SK-N-SH (cell line): ENCODE data around the gene IKZF2.

ENCODE experiments used
- EZH2phosphoT487 ChIP-seq: fragments of 200-600 bp; sonication (generic); IDR thresholded peaks from 2 replicates; pipeline ENCODE4 v1.6.1; 2017; ENCODE audit warnings: low read depth, mixed run types, mild to moderate bottlenecking, antibody characterized with exemption, moderate library complexity, borderline replicate concordance
- FOXJ3 ChIP-seq: sonication (generic); formaldehyde crosslinking; IDR thresholded peaks from 2 replicates; pipeline ENCODE4 v1.5.1; 2020; ENCODE audit warnings: mild to moderate bottlenecking, missing genetic modification reagents
- FOXM1 ChIP-seq: IDR thresholded peaks from 2 replicates; pipeline ENCODE4 v1.4.0; 2012; ENCODE audit warnings: low read depth, mild to moderate bottlenecking
- TF ChIP-seq, protein P1 (sequence below): fragments of 200-600 bp; sonication (generic); IDR thresholded peaks from 2 replicates; pipeline ENCODE4 v1.6.1; 2017; ENCODE audit warnings: antibody characterized with exemption, mild to moderate bottlenecking, moderate library complexity

DNA sequence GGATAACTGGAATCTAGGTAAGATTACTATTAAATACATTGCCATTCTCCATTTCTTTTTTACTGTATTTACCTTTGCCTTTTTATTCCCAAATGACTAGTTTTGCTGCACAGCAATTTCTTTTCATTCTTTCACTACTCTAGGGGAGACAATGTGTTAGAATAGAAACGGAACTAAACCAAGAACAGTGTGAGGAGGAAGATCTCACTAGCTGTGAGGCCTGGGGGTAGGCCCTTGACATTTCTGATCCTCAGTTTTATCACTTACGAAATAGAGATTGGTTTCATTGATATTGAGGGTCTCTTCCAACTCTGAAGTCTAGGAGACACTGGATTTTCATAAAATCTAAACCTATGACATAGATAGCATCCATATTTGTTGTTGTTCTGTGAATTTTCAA is 191.1 kb downstream of the IKZF2 start:
- TF ChIP-seq FOXM1 (no peak), EZH2phosphoT487 (no peak), FOXJ3 (no peak)
- TF ChIP-seq, protein P1, sequence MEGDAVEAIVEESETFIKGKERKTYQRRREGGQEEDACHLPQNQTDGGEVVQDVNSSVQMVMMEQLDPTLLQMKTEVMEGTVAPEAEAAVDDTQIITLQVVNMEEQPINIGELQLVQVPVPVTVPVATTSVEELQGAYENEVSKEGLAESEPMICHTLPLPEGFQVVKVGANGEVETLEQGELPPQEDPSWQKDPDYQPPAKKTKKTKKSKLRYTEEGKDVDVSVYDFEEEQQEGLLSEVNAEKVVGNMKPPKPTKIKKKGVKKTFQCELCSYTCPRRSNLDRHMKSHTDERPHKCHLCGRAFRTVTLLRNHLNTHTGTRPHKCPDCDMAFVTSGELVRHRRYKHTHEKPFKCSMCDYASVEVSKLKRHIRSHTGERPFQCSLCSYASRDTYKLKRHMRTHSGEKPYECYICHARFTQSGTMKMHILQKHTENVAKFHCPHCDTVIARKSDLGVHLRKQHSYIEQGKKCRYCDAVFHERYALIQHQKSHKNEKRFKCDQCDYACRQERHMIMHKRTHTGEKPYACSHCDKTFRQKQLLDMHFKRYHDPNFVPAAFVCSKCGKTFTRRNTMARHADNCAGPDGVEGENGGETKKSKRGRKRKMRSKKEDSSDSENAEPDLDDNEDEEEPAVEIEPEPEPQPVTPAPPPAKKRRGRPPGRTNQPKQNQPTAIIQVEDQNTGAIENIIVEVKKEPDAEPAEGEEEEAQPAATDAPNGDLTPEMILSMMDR: no peak
